HG03457 (cell line): ENCODE results near the gene CATSPER4.

ENCODE experiments used
- ATAC-seq: cut with Tn5 transposase; IDR thresholded peaks from one replicate; pipeline ENCODE4 v1.9.1; 2021; ENCODE audit warnings: moderate number of reproducible peaks; ENCODE audit not compliant: unreplicated experiment

CATSPER4 gene

GRCh38 chr1:26234644-26235370, 44.4 kb downstream of the CATSPER4 start:
- no peak for ATAC-seq

- ATAC-seq = no peak
These were observed 47.0 kb downstream of the CATSPER4 start for GRCh38 chr1:26237230-26237966.

GRCh38 chr1:26239936-26240335, 49.5 kb downstream of the CATSPER4 start:
- no peak for ATAC-seq
